GM13976 (cell line): ENCODE measurements around the gene CACNA2D3.

Experiments
- DNase-seq: peaks from one replicate; pipeline ENCODE4 v3.0.0; 2012; ENCODE audit warnings: low spot score
- in situ Hi-C: fragments of 300-500 bp; cut with MboI; formaldehyde crosslinking; loops from one replicate; pipeline ENCODE4 v1.12.0; 2022; ENCODE audit warnings: low sequenced_read_pairs, mixed read lengths, inconsistent platforms; ENCODE audit not compliant: unreplicated experiment
- TF ChIP-seq, protein P1 (sequence below): IDR thresholded peaks from 2 replicates; pipeline ENCODE4 v1.5.1; 2012; ENCODE audit warnings: borderline replicate concordance, mild to moderate bottlenecking; ENCODE audit not compliant: insufficient read depth; ENCODE audit errors: extremely low read depth, missing control alignments, control extremely low read depth

CACNA2D3 gene

DNA sequence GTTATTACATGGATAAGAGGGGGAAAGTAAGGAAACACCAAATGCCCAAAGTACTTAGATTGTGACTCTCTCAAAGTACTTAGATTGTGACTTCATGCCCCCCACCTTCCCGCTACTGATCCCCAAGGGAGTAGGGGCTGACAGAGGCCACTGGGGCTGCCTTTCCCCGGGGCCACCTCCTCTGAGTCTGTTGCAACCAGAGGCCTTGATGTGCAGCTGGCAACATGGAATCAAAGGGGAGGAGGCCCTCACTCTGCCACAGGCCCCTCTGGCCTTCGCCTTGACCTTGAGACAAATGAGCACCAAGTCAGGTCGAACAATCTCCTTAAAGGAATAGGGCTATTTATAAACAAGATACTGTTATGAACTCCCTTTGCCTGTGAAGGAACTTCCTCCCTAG, 743.0 kb downstream of the CACNA2D3 start:
- in situ Hi-C loops = loop anchor here (25.0 kb wide), 1 partner anchor 1397 kb away; no protein-coding TSS in a partner anchor
- DNase-seq = no peak
- TF ChIP-seq, protein P1, sequence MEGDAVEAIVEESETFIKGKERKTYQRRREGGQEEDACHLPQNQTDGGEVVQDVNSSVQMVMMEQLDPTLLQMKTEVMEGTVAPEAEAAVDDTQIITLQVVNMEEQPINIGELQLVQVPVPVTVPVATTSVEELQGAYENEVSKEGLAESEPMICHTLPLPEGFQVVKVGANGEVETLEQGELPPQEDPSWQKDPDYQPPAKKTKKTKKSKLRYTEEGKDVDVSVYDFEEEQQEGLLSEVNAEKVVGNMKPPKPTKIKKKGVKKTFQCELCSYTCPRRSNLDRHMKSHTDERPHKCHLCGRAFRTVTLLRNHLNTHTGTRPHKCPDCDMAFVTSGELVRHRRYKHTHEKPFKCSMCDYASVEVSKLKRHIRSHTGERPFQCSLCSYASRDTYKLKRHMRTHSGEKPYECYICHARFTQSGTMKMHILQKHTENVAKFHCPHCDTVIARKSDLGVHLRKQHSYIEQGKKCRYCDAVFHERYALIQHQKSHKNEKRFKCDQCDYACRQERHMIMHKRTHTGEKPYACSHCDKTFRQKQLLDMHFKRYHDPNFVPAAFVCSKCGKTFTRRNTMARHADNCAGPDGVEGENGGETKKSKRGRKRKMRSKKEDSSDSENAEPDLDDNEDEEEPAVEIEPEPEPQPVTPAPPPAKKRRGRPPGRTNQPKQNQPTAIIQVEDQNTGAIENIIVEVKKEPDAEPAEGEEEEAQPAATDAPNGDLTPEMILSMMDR = no peak

DNA sequence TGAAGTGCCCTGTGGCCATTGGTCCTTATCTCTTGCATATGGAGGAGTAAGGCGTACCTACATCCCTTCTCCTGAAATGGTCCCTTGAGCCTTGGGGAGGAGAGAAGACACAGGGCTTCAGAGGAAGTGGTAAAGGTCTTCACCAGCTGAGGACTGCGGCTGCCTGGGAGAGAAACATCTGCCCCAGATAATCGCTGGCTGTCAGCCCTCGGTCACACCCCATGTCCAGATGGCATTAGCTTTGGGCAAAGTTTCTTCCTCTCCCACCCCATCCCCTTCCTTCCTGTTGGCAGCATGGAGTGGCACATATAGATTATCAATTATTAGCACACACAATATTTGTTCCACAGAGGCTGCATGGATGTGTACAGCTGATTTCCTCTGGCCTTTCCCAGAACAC, 743.9 kb downstream of the CACNA2D3 start:
- in situ Hi-C loops = loop anchor here (25.0 kb wide), 1 partner anchor 1396 kb away; no protein-coding TSS in a partner anchor
- DNase-seq = no peak
- TF ChIP-seq, protein P1 = no peak

DNA sequence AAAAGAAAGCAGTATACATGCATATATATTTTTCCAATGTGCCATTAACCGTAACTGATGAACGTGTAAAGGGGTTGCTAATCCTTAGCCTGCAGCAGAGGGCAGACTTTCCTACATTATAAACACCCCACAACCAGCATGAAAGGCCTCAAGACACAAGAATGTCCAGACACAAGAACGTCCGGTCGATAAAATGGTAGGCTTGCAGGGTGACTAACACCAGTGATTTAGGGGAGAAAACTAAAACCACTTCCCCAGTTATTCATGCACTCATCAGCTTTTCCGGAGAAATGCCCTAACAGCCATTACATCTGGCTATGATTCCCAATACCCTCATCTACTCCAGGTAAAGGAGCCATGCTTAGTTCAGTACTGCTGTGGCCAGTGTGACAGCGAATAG, 748.1 kb downstream of the CACNA2D3 start:
- no peak for DNase-seq
- in situ Hi-C loops = loop anchor here (25.0 kb wide), 1 partner anchor 1392 kb away; no protein-coding TSS in a partner anchor
- TF ChIP-seq, protein P1 = no peak

DNA sequence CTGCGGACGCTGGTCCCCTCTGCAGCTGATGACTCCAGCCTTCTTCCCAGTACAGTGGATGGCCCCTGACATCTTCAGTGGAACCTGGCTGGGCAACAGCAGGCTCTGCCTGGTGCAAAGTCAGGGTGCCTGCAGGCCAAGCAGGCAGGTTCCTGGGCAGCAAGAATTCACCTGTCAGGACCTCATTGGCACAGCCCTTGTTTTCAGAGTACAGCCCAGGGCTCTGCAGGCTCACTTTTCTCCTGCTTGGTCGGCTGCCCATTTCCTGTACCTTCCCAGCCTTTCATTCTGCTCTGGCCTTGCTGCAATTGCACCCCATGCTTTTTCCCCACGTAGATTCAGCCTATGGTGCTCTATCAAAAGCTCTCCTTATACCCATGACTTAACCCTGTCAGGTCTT, 749.5 kb downstream of the CACNA2D3 start:
- in situ Hi-C loops = loop anchor here (25.0 kb wide), 1 partner anchor 1390 kb away; no protein-coding TSS in a partner anchor
- TF ChIP-seq, protein P1 = no peak
- no peak for DNase-seq

DNA sequence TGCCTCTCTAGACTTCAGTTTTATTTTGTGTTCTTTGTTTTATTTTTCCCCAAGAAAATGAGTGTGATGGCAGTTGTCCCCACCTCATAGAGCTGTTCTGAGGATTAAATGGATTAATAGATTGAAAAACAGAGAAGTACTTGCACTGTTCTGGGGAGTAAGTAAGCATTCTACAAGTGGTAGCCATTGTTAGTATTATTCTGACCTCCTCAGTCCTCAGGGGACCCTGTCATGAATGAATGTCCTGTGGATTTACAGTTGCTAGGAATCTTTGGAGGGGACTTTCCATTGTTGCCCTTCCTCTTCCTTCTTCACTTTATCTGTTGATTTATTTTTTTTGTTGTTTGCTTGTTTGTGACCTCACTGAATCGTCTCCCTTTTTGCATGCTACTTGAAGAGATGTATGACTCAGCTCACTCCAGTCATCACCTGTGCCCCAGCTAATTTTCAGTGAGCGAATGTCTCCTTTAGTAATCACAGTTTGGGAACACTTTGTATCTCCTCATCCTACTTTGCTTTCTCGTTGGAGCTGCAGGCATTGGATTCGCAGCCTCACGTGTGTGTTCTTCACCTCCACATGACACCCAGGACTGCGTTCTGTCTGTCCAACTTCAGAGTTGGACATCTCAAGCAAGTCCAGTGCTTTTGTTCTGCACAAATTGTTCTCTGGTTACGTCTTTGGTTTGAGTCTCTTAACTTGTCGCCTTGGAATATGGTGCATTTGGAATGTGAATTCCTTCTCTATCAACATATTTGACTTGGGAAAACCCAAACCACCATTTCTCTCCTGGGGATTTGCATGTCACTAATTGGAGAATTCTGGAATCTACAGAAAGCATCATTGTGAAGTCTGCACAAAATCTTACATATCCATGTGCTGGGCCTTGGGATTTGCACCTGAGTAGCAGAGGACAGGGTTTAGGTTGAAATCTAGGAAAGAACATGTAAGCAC, 751.0 kb downstream of the CACNA2D3 start:
- no peak for DNase-seq
- TF ChIP-seq, protein P1 = no peak
- in situ Hi-C loops = loop anchor here (25.0 kb wide), 1 partner anchor 1389 kb away; no protein-coding TSS in a partner anchor

DNA sequence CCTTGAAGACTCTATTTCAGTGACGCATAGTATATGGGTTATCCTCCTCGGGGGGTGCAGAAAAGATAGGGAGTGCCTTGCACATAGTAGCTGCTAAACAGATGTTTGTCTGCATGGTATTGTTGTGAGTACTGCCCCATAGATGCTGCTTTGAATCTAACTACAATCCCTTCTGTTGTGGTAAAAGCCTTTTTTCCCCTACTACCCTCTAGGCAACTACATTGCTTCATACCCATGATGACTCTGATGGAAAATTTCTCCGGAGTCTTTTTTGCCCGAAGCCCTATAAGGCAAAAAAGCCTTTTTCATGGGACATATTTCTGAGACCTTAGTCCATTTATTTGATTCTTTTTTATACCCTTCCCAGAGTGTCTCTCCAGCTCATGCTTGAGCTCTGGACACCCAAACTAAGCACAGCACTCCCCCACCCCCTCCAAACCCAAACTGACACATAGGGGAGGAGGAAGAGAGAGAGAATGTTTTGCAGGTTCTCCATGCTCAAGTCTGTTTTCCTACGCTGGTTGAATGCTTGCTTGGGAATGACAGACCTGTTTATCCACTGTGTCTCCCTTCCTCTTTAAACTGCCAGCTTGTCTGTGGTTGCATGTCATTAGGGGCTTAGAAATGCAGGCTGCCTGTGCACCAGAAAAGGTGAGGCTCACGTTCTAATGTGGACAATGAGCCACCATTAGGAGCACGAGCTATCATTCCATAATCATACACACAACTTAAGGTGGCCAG, 752.6 kb downstream of the CACNA2D3 start:
- TF ChIP-seq, protein P1 = no peak
- in situ Hi-C loops = loop anchor here (25.0 kb wide), 1 partner anchor 1387 kb away; no protein-coding TSS in a partner anchor
- DNase-seq = no peak
